H9 (cell line): ENCODE results near the gene SDK1. TPM values are rescaled to one million over a fixed set of nuclear protein-coding genes. Genes with fewer than 3 reads are reported as not detected.

Experiments
- DNase-seq: peaks from one replicate; pipeline ENCODE4 v3.0.0-alpha.2; 2017
- H2AFZ ChIP-seq: one replicate; pipeline ENCODE4 v1.6.1; 2013; ENCODE audit warnings: mild to moderate bottlenecking, low read length, control low read depth, moderate library complexity
- H2AK5ac ChIP-seq: 2 replicates; pipeline ENCODE4 v1.6.1; 2013; ENCODE audit warnings: low read length, control low read depth, mixed read lengths; ENCODE audit not compliant: insufficient read length
- H2BK120ac ChIP-seq: one replicate; pipeline ENCODE4 v1.6.1; 2013; ENCODE audit warnings: low read depth, mild to moderate bottlenecking, low read length, control low read depth, inconsistent platforms; ENCODE audit not compliant: poor library complexity, severe bottlenecking
- H2BK12ac ChIP-seq: 2 replicates; pipeline ENCODE4 v1.6.1; 2013; ENCODE audit warnings: low read length, control low read depth, mixed read lengths, low read depth; ENCODE audit not compliant: insufficient read length
- H2BK15ac ChIP-seq: 2 replicates; pipeline ENCODE4 v1.6.1; 2013; ENCODE audit warnings: low read depth, low read length, control low read depth
- H2BK20ac ChIP-seq: one replicate; pipeline ENCODE4 v1.6.1; 2013; ENCODE audit warnings: low read depth, mild to moderate bottlenecking, low read length, control low read depth, inconsistent platforms; ENCODE audit not compliant: poor library complexity, severe bottlenecking
- H2BK5ac ChIP-seq: 2 replicates; pipeline ENCODE4 v1.6.1; 2013; ENCODE audit warnings: low read length, control low read depth, mixed read lengths; ENCODE audit not compliant: insufficient read length
- H3K14ac ChIP-seq: 2 replicates; pipeline ENCODE4 v1.6.1; 2013; ENCODE audit warnings: low read length, control low read depth; ENCODE audit not compliant: insufficient read depth
- H3K18ac ChIP-seq: 2 replicates; pipeline ENCODE4 v1.6.1; 2013; ENCODE audit warnings: low read depth, mild to moderate bottlenecking, mixed read lengths, low read length, control low read depth; ENCODE audit not compliant: insufficient read length
- H3K23ac ChIP-seq: 2 replicates; pipeline ENCODE4 v1.6.1; 2013; ENCODE audit warnings: low read length, control low read depth, mixed read lengths, low read depth; ENCODE audit not compliant: insufficient read length
- H3K23me2 ChIP-seq: 2 replicates; pipeline ENCODE4 v1.6.1; 2013; ENCODE audit warnings: low read depth, mild to moderate bottlenecking, mixed read lengths, low read length, control low read depth; ENCODE audit not compliant: insufficient read length, poor library complexity, severe bottlenecking
- H3K27ac ChIP-seq: 2 replicates; pipeline ENCODE4 v1.5.1; 2013; ENCODE audit warnings: low read length, control low read depth, mixed read lengths, low read depth; ENCODE audit not compliant: insufficient read length
- H3K27me3 ChIP-seq: 2 replicates; pipeline ENCODE4 v1.6.1; 2013; ENCODE audit warnings: low read length, control low read depth, inconsistent platforms; ENCODE audit not compliant: insufficient read depth
- H3K4ac ChIP-seq: 2 replicates; pipeline ENCODE4 v1.6.1; 2013; ENCODE audit warnings: low read depth, mild to moderate bottlenecking, control low read depth, inconsistent platforms, low read length, moderate library complexity
- H3K4me1 ChIP-seq: 2 replicates; pipeline ENCODE4 v1.6.1; 2013; ENCODE audit warnings: low read length, control low read depth, inconsistent platforms; ENCODE audit not compliant: insufficient read depth
- H3K4me2 ChIP-seq: 2 replicates; pipeline ENCODE4 v1.6.1; 2013; ENCODE audit warnings: low read length, control low read depth, mixed read lengths; ENCODE audit not compliant: insufficient read length, insufficient read depth
- H3K56ac ChIP-seq: 2 replicates; pipeline ENCODE4 v1.6.1; 2013; ENCODE audit warnings: low read depth, mild to moderate bottlenecking, mixed read lengths, low read length, control low read depth; ENCODE audit not compliant: insufficient read length
- H3K79me1 ChIP-seq: 2 replicates; pipeline ENCODE4 v1.6.1; 2013; ENCODE audit warnings: low read depth, mild to moderate bottlenecking, moderate library complexity, low read length, control low read depth, inconsistent platforms; ENCODE audit not compliant: insufficient read depth, poor library complexity, severe bottlenecking
- H3K79me2 ChIP-seq: 2 replicates; pipeline ENCODE4 v1.6.1; 2013; ENCODE audit warnings: low read length, control low read depth, inconsistent platforms; ENCODE audit not compliant: insufficient read depth
- H3K9ac ChIP-seq: 2 replicates; pipeline ENCODE4 v1.6.1; 2013; ENCODE audit warnings: low read length, control low read depth, mixed read lengths; ENCODE audit not compliant: insufficient read length; ENCODE audit errors: extremely low read depth
- H3K9me3 ChIP-seq: one replicate; pipeline ENCODE4 v1.6.1; 2013; ENCODE audit warnings: low read depth, low read length, inconsistent platforms; ENCODE audit not compliant: control insufficient read depth
- H3T11ph ChIP-seq: one replicate; pipeline ENCODE4 v1.6.1; 2013; ENCODE audit warnings: mild to moderate bottlenecking, low read length, control low read depth, inconsistent platforms
- H4K20me1 ChIP-seq: one replicate; pipeline ENCODE4 v1.6.1; 2013; ENCODE audit not compliant: control insufficient read depth, insufficient read length, insufficient read depth
- H4K5ac ChIP-seq: 2 replicates; pipeline ENCODE4 v1.6.1; 2013; ENCODE audit warnings: low read depth, mild to moderate bottlenecking, mixed read lengths, low read length, control low read depth; ENCODE audit not compliant: insufficient read length
- H4K8ac ChIP-seq: replicated peaks from 2 replicates; pipeline ENCODE4 v1.6.1; 2013; ENCODE audit warnings: low read length, control low read depth, mixed read lengths, low read depth; ENCODE audit not compliant: insufficient read length
- H4K91ac ChIP-seq: 2 replicates; pipeline ENCODE4 v1.6.1; 2013; ENCODE audit warnings: low read depth, mild to moderate bottlenecking, moderate library complexity, mixed read lengths, low read length, control low read depth; ENCODE audit not compliant: insufficient read length
- H3K27ac Mint-ChIP-seq, 3 experiments: 2 replicates in 2 of 3; 3 replicates in 1 of 3; pipeline ENCODE4 v1.8.0; 2020 to 2021; ENCODE audit warnings: mixed read lengths in 3 of 3, mild to moderate bottlenecking in 1 of 3, moderate library complexity in 1 of 3
- H3K27me3 Mint-ChIP-seq: 2 replicates; pipeline ENCODE4 v1.8.0; 2021; ENCODE audit warnings: low read depth, mild to moderate bottlenecking, moderate library complexity, mixed read lengths
- H3K36me3 Mint-ChIP-seq, 3 experiments: 2 replicates in 2 of 3; 3 replicates in 1 of 3; pipeline ENCODE4 v1.8.0; 2020 to 2021; ENCODE audit warnings: low read depth in 3 of 3, mixed read lengths in 3 of 3; ENCODE audit not compliant: insufficient read depth in 1 of 3
- H3K4me1 Mint-ChIP-seq, 2 experiments: 2 replicates each; pipeline ENCODE4 v1.8.0; 2020; ENCODE audit warnings: mixed read lengths in 2 of 2
- H3K4me3 Mint-ChIP-seq, 2 experiments: 2 replicates in 1 of 2; 3 replicates in 1 of 2; pipeline ENCODE4 v1.8.0; 2020 to 2021; ENCODE audit warnings: mild to moderate bottlenecking in 2 of 2, mixed read lengths in 2 of 2, moderate library complexity in 1 of 2
- H3K9me3 Mint-ChIP-seq, 2 experiments: 2 replicates in 1 of 2; 3 replicates in 1 of 2; pipeline ENCODE4 v1.8.0; 2020; ENCODE audit warnings: mild to moderate bottlenecking in 2 of 2, mixed read lengths in 2 of 2, moderate library complexity in 1 of 2
- CTCF ChIP-seq: fragments of 200-600 bp; sonication (generic); conservative IDR thresholded peaks from 3 replicates; pipeline ENCODE4 v1.8.0; 2021; ENCODE audit warnings: antibody characterized with exemption, mild to moderate bottlenecking
- WGBS: extraction: QIAGEN DNeasy Blood & Tissue Kit; methylation state at CpG from one replicate; pipeline ENCODE4 v1.1.7; 2013; ENCODE audit warnings: missing lambda C conversion rate, low lambda C conversion rate, mixed read lengths; ENCODE audit not compliant: insufficient read length; ENCODE audit errors: extremely low coverage; 5-methylcytosine and 5-hydroxymethylcytosine counted together
- total RNA-seq: library from RNA; stranded (reverse); gene quantifications from 2 replicates; pipeline ENCODE4 v1.2.1, GENCODE V29; 2021

The SDK1 gene
- total RNA-seq, 1 experiment from 2014 or later: 8.7 TPM

- Histone ChIP-seq H3K56ac (no peak overlapping the region), H3K27ac (no peak overlapping the region), H3K4me2 (no peak overlapping the region), H3K18ac (no peak overlapping the region), H4K5ac (no peak overlapping the region), H3K23ac (no peak overlapping the region), H3K14ac (no peak overlapping the region), H3K4me1 (no peaks in the 10 kb centered on the region), H2AK5ac (no peak overlapping the region), H4K91ac (no peak overlapping the region), H3K9ac (no peak overlapping the region), H3K79me2 (no peaks in the 10 kb centered on the region), H2BK5ac (no peak overlapping the region), H2AFZ (no peak overlapping the region), H3K9me3 (no peaks in the 10 kb centered on the region), H3K27me3 (no peaks in the 10 kb centered on the region), H2BK15ac (no peak overlapping the region), H2BK20ac (no peak overlapping the region), H3T11ph (no peak overlapping the region), H3K4ac (no peak overlapping the region), H2BK120ac (no peak overlapping the region), H4K20me1 (no peaks in the 10 kb centered on the region), H2BK12ac (no peak overlapping the region), H3K23me2 (no peaks in the 10 kb centered on the region), H3K79me1 (no peaks in the 10 kb centered on the region), H4K8ac (no peak overlapping the region)
- Mint-ChIP-seq H3K4me1 (peaks cover 10 to 11% of the 10 kb centered on the region in 2 experiments), H3K27ac (no peak overlapping the region), H3K27me3 (no peaks in the 10 kb centered on the region; the same call in none of the 2 replicates), H3K9me3 (no peaks in the 10 kb centered on the region), H3K36me3 (no peaks in the 10 kb centered on the region; a peak in 1 of 7 replicates), H3K4me3 (no peak overlapping the region)
- no peak for DNase-seq
- no peak for TF ChIP-seq CTCF
- WGBS: no CpG with 5 or more reads among the region's 14 CpGs
These were observed 801.3 kb downstream of the SDK1 start for GRCh38 chr7:4102231-4102841.
